HepG2 (cell line): ENCODE results near the gene AP1M1. TPM values are rescaled to one million over a fixed set of nuclear protein-coding genes. Genes with fewer than 3 reads are reported as not detected.

Source experiments
- ATAC-seq: fragments of 200-7000 bp; cut with Tn5 transposase; 3 replicates; pipeline ENCODE4 v1.9.1; 2020; ENCODE audit warnings: mild to moderate bottlenecking, moderate library complexity
- BruUV-seq: library from RNA; stranded (reverse); fragments of 400-500 nt; replicated peaks from 2 replicates; lab custom pipeline; 2021; lab: Mats Ljungman, UMichigan
- CTCF ChIA-PET: fragments of 300-600 bp; formaldehyde crosslinking; extraction: SDS; loops from one replicate; lab custom pipeline; 2021; ENCODE audit warnings: low total read pairs, inconsistent platforms, low intra/inter-chr PET ratio; lab: Yijun Ruan, JAX
- POLR2A ChIA-PET: fragments of 350-600 bp; sonication (Branson Sonifier 250); formaldehyde crosslinking; loops from one replicate; lab custom pipeline; 2020; ENCODE audit warnings: antibody characterized with exemption, inconsistent platforms; lab: Yijun Ruan, JAX
- DNase-seq: peaks from one replicate; pipeline ENCODE4 v3.0.0-alpha.2; 2015; ENCODE audit warnings: low spot score
- FAIRE-seq: peaks from 3 replicates; lab custom pipeline; 2011; peaks lifted over from hg19 to GRCh38; lab: Jason Lieb, UNC
- H2AFZ ChIP-seq: one replicate; pipeline ENCODE4 v1.6.1; 2011; ENCODE audit warnings: low read length, inconsistent platforms
- H3K27ac ChIP-seq: fragments of 300-600 bp; 3 replicates; pipeline ENCODE4 v1.8.0; 2011; ENCODE audit warnings: mixed run types, mild to moderate bottlenecking, mixed read lengths, low read length, inconsistent platforms; ENCODE audit not compliant: insufficient read depth; ENCODE audit errors: extremely low read length
- H3K27me3 ChIP-seq, 2 experiments: fragments of 200-600 bp in 1 of 2; 2 replicates in 1 of 2; 3 replicates in 1 of 2; pipeline versions ENCODE4 v1.6.0 to v1.8.0; 2011; ENCODE audit warnings: low read length in 2 of 2, mild to moderate bottlenecking in 2 of 2, moderate library complexity in 2 of 2, inconsistent platforms in 1 of 2; ENCODE audit not compliant: insufficient read depth in 2 of 2, control insufficient read depth in 1 of 2
- H3K36me3 ChIP-seq, 2 experiments: fragments of 200-600 bp in 1 of 2; replicated peaks in 1 of 2; 2 replicates in 1 of 2; 3 replicates in 1 of 2; pipeline versions ENCODE4 v1.5.1 to v1.8.0; 2011; ENCODE audit warnings: low read length in 2 of 2, inconsistent platforms in 1 of 2; ENCODE audit not compliant: insufficient read depth in 2 of 2, control insufficient read depth in 1 of 2
- H3K4me1 ChIP-seq: 2 replicates; pipeline ENCODE4 v1.5.1; 2012; ENCODE audit warnings: low read length, inconsistent platforms; ENCODE audit not compliant: insufficient read depth
- H3K4me2 ChIP-seq: 2 replicates; pipeline ENCODE4 v1.6.0; 2011; ENCODE audit warnings: low read depth, low read length, inconsistent platforms
- H3K4me3 ChIP-seq, 3 experiments: fragments of 200-600 bp in 1 of 3; sonication (generic), shearing (Covaris generic) in 1 of 3; replicated peaks in 1 of 3; 2 replicates each; pipeline ENCODE4 v1.5.1; 2011 to 2016; ENCODE audit warnings: low read length in 3 of 3, inconsistent platforms in 2 of 3, low read depth in 2 of 3, mild to moderate bottlenecking in 2 of 3, control low read depth in 1 of 3, mixed read lengths in 1 of 3; ENCODE audit not compliant: insufficient read depth in 1 of 3
- H3K79me2 ChIP-seq: one replicate; pipeline ENCODE4 v1.6.1; 2011; ENCODE audit warnings: low read length, inconsistent platforms; ENCODE audit not compliant: insufficient read depth
- H3K9ac ChIP-seq: 2 replicates; pipeline ENCODE4 v1.6.0; 2011; ENCODE audit warnings: mild to moderate bottlenecking, low read depth, low read length, inconsistent platforms; ENCODE audit not compliant: insufficient read depth
- H3K9me3 ChIP-seq: 2 replicates; pipeline ENCODE4 v1.5.1; 2012; ENCODE audit warnings: mild to moderate bottlenecking, low read length
- H4K20me1 ChIP-seq: 2 replicates; pipeline ENCODE4 v1.6.0; 2011; ENCODE audit warnings: inconsistent platforms, mild to moderate bottlenecking, low read length, moderate library complexity; ENCODE audit not compliant: insufficient read depth
- AKNA ChIP-seq: sonication (generic); formaldehyde crosslinking; IDR thresholded peaks from 2 replicates; pipeline ENCODE4 v1.4.0; 2020; ENCODE audit warnings: missing genetic modification reagents, borderline replicate concordance
- PHF20 ChIP-seq: sonication (generic); formaldehyde crosslinking; IDR thresholded peaks from 2 replicates; pipeline ENCODE4 v1.5.0; 2020; ENCODE audit warnings: mild to moderate bottlenecking, missing genetic modification reagents
- SALL1 ChIP-seq: sonication (generic); formaldehyde crosslinking; IDR thresholded peaks from 2 replicates; pipeline ENCODE4 v1.8.0; 2022; ENCODE audit warnings: mild to moderate bottlenecking, missing genetic modification reagents
- ZFP90 ChIP-seq: sonication (generic); formaldehyde crosslinking; IDR thresholded peaks from 2 replicates; pipeline ENCODE4 v1.8.0; 2022; ENCODE audit warnings: missing genetic modification reagents, mild to moderate bottlenecking, inconsistent platforms, borderline replicate concordance
- ZNF451 ChIP-seq: sonication (generic); formaldehyde crosslinking; IDR thresholded peaks from 2 replicates; pipeline ENCODE4 v1.5.0; 2020; ENCODE audit warnings: mild to moderate bottlenecking, missing genetic modification reagents
- ZNF713 ChIP-seq: sonication (generic); formaldehyde crosslinking; IDR thresholded peaks from 2 replicates; pipeline ENCODE4 v1.4.0; 2020; ENCODE audit warnings: mild to moderate bottlenecking, missing genetic modification reagents
- ZNF770 ChIP-seq: sonication (generic); formaldehyde crosslinking; IDR thresholded peaks from 2 replicates; pipeline ENCODE4 v1.5.0; 2020; ENCODE audit warnings: mild to moderate bottlenecking, missing genetic modification reagents
- ZSCAN20 ChIP-seq: sonication (generic); formaldehyde crosslinking; IDR thresholded peaks from 2 replicates; pipeline ENCODE4 v1.4.0; 2020; ENCODE audit warnings: missing genetic modification reagents, mild to moderate bottlenecking, borderline replicate concordance
- WGBS: methylation state at CpG from one replicate; pipeline ENCODE4 v1.1.6; 2017; ENCODE audit warnings: low lambda C conversion rate; 5-methylcytosine and 5-hydroxymethylcytosine counted together
- in situ Hi-C: cut with HindIII; loops from 2 replicates; pipeline ENCODE4 v1.10.0; 2017; ENCODE audit warnings: low pct_unique_long_range_greater_than_20kb; ENCODE audit not compliant: extremely low pct_ligation_motif_present
- intact Hi-C: fragments of 100-400 bp; cut with micrococcal nuclease; formaldehyde crosslinking; loops from one replicate; pipeline ENCODE4 v1.10.0; 2022; ENCODE audit not compliant: unreplicated experiment
- polyA plus RNA-seq, 8 experiments: library from polyadenylated mRNA; depleted of rRNA in 3 of 8; stranded (reverse) in 7 of 8; unstranded in 1 of 8; fragments of >200 nt; fragmentation: Illumina TruSeq in 4 of 8; extraction: Trizol in 4 of 8; gene quantifications; 2 replicates each; pipeline versions ENCODE4 v1.2.1 to v1.2.3, GENCODE V29; 2011 to 2016; ENCODE audit warnings: low read depth in 4 of 8, missing spikeins in 1 of 8, mixed read lengths in 1 of 8; ENCODE audit not compliant: insufficient read depth in 1 of 8
- total RNA-seq, 5 experiments: library from RNA; depleted of rRNA; stranded (reverse); fragments of >200 nt; fragmentation: Illumina TruSeq; extraction: Trizol; gene quantifications; 2 replicates each; pipeline ENCODE4 v1.2.3, GENCODE V29; 2016; ENCODE audit warnings: low read depth in 1 of 5

Gene AP1M1
- total and polyA plus RNA-seq, 2 of the 13 experiments (the other 11 are each of a cell fraction or from before 2014, with no cell fraction given), result 34.4 to 46.1 TPM

DNA sequence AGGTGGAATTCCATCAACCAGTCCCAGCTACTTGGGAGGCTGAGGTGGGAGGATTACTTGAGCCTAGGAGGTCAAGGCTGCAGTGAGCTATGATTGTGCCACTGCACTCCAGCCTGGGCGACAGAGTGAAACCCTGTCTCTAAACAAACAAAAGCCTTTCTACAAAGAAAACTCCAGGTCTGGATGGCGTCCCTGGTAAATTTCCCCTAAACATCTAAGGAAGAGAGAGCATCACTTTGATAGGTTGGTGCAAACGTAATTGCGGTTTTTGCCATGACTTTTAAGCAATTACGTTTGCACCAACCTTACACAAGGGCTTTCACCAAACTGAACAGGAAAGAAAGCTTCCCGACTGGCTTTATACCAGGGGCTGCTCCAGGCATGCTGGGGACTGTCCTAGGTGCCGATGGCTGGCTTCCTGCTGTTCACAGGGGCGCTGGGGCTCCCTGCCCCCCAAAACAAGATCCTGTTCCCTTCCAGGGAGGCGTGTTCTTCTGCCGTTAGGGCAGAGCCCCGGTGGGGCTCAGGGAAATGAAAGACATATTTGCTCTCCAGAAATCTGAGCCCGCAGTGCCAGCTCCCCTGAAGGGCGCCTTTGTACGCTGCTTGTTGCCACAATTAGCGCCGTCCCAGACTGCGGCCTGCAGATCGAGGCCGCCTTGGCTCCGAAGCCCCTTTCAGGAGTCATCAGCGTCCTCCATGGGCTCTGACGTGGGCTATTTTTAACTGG lies 88.2 kb downstream of the AP1M1 start:
- DNase-seq (no peak), FAIRE-seq (no peak), ATAC-seq (no peak; the same call in 2 of the 3 replicates)
- intact Hi-C loops (no loop called here), in situ Hi-C loops (no loop called here)
- H3K9ac ChIP-seq, result no peak overlapping the region
- H3K4me3 ChIP-seq, result no peak overlapping the region
- WGBS, result 51% methylated on average over 16 of the region's 22 CpGs
- peak; percentile 74 for TF ChIP-seq ZNF770 (CRISPR knock-in tag)
- no peak for TF ChIP-seq SALL1 (CRISPR knock-in tag)
- TF ChIP-seq ZFP90, result peak; percentile 89; the same call in 1 of the 2 replicates
- no peaks in the 10 kb centered on the region for H3K79me2 ChIP-seq
- H3K9me3 ChIP-seq, result no peaks in the 10 kb centered on the region
- no peaks in the 10 kb centered on the region for H4K20me1 ChIP-seq
- no peaks in the 10 kb centered on the region for H3K36me3 ChIP-seq
- ChIA-PET POLR2A (no interaction called here), CTCF (no interaction called here)
- no peak overlapping the region for H3K4me2 ChIP-seq
- no peak overlapping the region for H2AFZ ChIP-seq
- H3K27me3 ChIP-seq, result peaks cover 2 to 23% of the 10 kb centered on the region in 2 experiments; a peak in 3 of 5 replicates
- H3K4me1 ChIP-seq, result no peaks in the 10 kb centered on the region
- H3K27ac ChIP-seq, result no peak overlapping the region
- no TSS peak for BruUV-seq

GRCh38 chr19:16288544-16288943 lies 90.8 kb downstream of the AP1M1 start:
- CTCF ChIA-PET, result no interaction called here
- Histone ChIP-seq H3K4me3 (no peak overlapping the region), H3K4me2 (no peak overlapping the region), H3K27me3 (peaks cover 2 to 32% of the 10 kb centered on the region in 2 experiments; a peak in 3 of 5 replicates), H3K4me1 (peaks cover 8% of the 10 kb centered on the region), H3K9me3 (no peaks in the 10 kb centered on the region), H4K20me1 (no peaks in the 10 kb centered on the region), H2AFZ (no peak overlapping the region), H3K36me3 (no peaks in the 10 kb centered on the region), H3K79me2 (no peaks in the 10 kb centered on the region), H3K9ac (no peak overlapping the region), H3K27ac (no peak overlapping the region)
- 35% methylated on average over 9 of the region's 9 CpGs for WGBS
- no peak for DNase-seq
- ATAC-seq, result no peak
- in situ Hi-C loops, result no loop called here
- POLR2A ChIA-PET, result no interaction called here
- no peak for FAIRE-seq
- intact Hi-C loops, result no loop called here
- no TSS peak for BruUV-seq
- TF ChIP-seq ZNF713 (CRISPR knock-in tag) (no peak), PHF20 (CRISPR knock-in tag) (no peak), AKNA (CRISPR knock-in tag) (no peak), ZSCAN20 (no peak), ZNF451 (no peak)
